ENCODE data around the gene AMOT.

DNA sequence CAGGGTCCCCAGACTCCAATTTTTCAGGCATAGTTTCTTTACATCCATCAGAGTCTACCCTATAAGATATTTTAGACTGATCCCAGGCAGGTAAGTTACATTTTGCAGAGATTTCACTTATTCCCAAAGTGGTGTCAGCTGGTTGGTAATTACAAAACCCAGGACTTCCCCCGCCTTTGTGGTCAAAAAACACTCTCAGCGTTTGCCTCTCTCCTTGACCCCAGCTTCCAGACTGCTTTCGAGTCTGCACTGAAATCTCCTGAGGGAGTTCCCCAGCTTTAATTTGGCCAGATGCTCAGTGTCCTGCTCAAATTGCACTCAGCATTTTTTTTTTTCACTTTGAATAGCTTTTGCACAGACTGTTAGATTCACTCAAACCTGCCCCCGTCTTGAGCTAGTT lies 11.2 kb upstream of the AMOT start:
- no peak for TF ChIP-seq POLR2A (IDR thresholded peaks at IDR 0.05; ENCODE audit: low read length)
- TF ChIP-seq GATA1 (IDR thresholded peaks at IDR 0.05; ENCODE audit: low read depth, low read length): no peak
